NCI-H82 (cell line): Measurements from ENCODE around the gene AGAP1.
"Not testable (repeated sequence)": the region's sequence is repeated elsewhere in the genome, so short reads cannot be mapped to it uniquely, and the experiment has no call there.

ENCODE experiments used
- DNase-seq: peaks from one replicate; lab custom pipeline; 2025; lab: John Stamatoyannopoulos, UW

The AGAP1 gene

DNA sequence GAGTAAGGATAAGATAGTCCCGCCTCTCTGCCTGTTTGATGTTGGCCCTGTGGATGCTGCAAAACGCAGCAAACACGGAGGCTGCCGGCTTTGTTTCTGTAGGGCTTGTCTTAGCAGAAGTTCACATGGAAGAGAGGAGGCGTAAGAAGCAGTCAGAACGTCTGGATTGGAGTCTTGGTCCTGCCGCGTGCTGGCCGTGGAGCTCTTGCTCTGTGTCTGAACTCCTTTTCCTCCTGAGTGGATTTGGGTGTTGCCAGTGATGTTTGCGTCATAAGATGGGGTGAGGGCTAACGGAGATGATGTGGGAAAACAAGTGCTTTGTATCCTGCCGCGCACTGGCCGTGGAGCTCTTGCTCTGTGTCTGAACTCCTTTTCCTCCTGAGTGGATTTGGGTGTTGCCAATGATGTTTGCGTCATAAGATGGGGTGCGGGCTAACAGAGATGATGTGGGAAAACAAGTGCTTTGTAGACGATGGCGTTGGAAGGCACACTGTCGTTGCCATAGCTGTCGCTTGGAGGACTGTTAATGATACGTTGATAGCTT is 240.9 kb downstream of the AGAP1 start:
- no peak for DNase-seq

DNA sequence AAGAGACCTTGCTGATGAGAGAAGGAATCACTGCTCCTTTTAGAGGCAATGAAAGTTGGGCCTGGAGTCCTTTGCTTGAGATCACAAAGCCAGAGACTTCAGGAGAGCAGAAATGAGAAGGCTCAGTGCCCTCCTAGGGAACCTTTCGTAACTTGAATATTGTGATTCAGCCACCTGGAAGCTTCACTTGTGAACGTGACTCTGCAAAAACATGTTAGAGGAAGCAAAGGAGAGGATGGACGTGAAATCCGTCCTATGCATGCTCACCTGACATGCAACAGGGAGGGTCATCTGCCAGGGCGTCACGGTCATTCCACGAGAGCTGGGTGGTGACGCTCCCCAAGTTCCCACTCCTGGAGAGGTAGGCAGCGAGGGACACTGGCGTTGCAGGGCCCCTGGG is 243.6 kb downstream of the AGAP1 start:
- DNase-seq, result no peak

DNA sequence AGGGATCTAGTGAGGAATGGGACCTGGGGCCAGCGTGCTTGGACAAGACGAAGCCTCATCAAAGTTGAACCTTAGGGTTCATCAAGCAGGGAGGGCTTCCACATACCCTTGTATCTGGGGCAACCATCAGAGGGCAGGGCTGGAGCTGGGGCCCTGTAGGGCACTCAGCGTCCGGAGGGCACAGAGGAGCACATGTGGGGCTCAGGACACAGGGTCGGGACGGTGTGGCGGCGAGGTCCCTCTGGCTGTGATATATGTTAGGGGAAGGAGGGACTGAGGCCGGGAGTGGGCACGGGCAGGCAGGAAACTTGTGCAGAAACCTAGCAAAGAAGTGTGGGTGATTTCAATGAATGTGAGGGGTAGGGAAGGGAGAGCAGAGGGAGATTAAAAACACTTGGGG is 244.0 kb downstream of the AGAP1 start:
- no peak for DNase-seq

DNA sequence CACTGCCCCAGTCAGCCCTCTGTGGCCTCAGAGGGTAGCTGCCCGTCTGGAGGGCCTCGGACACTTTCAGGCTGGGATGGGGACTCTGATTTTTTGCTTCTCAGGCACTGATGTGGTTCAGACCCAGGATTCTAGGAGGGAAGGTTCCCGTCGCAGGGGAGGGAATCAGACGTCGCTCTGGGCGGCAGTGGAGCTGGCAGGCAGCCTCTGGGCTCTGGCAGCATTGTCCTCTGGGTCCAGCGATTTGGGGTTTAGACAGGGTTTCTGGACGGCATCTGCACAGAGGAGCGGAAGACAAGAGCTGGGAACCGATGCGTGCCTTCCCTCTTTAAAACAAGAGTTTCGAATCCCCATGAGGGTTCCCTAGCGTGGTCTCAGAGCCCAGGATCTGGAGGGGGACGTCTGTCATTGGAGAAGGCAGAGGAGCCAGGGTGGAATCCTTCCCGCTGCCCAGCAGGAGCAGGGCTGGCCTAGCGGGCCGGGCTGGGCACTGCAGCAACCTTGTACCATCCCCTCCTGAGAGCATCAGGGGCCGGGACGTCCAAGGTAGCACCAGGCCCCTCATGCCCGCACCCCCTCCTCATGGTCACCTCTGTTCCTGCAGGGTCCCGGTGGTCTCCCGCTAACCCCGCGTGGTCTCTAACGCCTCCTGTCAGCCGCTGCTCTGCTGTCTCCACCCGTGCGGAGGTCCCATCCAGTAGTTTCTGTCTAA is 246.0 kb downstream of the AGAP1 start:
- DNase-seq, result no peak

DNA sequence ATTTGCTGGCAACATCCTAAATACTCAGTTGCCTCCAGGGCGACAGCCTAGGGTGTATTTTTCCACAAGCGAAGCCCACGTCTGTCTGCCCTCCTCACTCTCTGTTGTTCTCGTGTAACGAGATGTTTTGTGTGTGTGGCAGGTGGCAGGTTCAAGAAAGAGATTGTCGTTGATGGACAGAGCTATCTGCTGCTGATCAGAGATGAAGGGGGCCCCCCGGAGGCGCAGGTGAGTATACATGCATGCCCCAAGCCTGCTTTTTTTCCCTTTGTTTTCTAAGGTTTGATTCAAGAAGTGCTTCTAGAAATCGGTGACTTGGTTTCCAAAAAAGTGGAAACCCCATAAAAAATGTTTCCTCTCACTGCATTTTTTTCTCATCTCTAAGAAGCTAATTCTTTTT is 247.0 kb downstream of the AGAP1 start:
- DNase-seq, result peak; percentile 68

DNA sequence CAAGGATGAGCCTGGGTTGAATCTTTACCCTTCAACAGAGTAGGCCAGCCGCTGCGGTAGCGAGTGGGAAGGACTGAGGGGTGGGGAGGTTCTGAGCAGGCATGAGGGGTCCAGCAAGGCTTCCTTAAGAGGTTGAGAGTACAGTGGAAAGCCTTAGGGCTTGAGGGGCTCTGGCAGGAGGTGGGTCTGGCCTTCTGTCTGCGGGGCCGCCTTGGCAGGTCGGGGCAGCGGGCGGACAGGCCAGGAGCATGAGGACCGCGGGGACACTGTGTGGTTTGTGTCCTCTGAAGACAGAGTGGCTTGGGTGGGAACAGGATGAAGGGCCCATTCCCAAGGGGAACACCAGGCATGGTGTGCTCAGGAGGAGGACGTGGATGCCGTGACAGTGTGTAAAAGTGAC is 250.3 kb downstream of the AGAP1 start:
- no peak for DNase-seq

DNA sequence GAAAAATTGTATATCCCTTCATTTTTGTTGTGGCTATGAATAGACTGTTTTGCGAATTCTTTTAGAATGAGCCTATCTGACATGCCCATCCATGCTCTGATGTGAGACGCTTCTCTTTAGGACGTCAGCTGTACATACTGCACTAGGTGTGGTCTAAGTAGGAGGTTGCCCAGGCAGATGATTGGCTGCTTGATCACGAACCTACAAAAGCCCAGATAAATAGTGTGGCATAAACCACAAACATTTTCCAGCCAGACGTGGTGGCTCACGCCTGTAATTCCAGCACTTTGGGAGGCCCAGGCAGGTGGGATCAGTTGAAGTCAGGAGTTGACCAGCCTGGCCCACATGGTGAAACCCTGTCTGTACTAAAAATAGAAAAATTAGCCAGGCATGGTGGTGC is 251.8 kb downstream of the AGAP1 start:
- DNase-seq, result no peak

DNA sequence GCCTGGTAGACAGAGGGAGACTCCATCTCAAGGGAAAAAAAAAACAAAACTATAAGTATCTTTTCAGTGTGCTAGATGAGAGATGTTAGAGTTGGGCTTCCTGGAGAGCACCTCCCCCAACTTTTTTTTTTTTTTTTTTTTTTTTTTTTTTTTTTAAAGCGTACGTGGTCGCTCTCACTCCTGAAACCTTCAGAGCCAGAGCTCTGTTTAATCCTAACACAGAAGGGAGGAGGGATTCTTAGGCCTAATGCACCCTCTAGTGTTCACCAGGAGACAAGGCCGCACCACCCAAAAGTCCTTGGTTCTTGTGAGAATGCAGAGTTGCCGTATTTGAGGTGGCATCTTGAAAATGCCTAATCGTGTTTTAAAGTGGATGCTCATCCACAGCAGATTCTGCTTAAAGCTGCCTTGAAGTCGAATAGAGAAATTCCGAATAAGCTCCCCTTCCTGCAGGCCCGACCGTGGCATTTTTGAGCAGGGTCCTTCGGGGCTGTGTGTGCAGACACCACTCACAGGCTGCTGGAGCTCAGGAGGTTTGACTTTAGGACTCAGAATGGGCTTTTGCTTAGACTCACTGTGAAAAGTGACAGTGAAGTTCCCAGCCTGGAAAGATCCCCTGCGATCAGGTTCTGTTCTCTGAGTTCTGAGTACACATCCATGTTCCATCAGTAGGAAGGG is 252.6 kb downstream of the AGAP1 start:
- DNase-seq, result peak; percentile 92

DNA sequence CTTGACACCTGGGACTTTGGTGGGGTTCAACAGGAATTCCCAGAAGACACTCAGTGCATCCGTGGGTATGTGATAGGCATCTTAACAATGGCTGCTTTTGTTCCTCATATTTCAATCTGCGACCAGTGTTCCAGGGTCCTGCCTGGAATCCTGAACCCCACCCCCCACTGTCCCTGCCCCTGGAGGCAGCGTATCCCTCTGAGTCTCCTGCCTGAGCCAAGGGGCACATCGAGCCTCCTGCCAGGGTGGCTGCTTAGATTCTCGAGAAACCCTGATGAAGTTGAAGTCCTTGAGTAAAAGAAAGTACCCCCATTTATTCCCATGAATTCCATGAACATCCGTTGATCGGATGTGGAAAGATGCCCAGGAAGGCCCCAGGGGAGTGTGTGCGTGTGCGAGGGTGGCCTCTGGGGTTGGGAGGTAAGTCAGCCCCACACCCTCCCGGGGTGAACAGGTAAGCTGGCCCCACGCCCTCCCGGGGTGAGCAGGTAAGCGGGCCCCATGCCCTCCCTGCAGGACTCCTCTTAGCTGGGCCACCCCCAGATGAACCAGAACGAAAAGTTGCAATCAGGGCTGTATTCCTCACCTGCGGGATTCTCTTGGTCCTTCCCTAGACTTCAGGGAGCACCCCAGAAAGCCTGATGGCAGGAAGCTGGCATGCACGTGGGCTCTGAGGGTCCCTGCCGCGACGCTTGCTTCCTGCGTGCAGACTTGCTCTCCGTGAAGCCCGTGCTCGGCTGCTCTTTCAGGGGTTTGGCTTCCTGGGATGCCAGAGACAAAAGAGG is 253.3 kb downstream of the AGAP1 start:
- DNase-seq, result no peak

DNA sequence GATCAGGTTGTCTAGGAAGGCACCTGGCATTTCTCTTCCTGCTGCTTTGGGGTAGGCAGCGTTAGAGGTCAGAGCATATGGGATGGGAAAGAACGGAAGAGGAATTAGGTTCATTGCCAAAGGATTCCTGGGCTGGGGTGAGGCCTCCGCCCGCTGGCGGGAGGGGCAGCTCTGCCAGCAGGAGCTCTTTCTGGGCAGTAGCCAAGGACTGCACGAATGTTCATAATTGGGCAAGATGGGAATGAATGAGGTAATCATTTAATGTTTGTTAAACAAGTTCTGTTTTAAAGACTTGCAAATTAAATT is 253.9 kb downstream of the AGAP1 start:
- DNase-seq, result no peak

DNA sequence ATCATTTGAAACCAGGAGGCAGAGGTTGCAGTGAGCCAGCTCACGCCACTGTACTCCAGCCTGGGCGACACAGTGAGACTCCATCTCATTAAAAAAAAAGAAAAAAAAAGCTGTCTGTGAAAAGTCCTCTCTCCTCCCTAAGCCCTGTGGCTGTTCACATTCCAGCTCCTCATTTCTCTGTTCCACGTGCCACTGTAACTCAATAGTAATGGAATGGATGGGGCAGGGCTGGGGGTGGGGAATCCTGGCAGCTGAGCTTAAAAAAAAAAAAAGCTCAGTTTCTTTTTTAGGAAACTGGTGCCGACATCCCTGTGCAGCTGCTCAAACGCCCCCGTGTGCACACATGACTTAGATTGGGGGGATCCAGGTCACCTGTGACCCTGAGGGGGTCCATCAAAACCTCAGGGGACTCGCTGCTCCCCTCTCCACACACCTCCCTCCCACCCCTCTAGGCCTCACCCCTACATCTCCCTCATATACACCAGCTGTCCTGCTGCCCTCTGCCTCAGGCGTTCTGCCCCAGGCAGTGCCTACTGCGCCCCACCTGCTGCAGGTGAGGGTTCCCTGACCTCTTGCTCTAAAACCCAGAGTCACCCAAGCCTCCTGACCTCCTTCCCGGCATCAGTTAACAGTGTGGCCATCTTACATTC is 255.4 kb downstream of the AGAP1 start:
- no peak for DNase-seq

DNA sequence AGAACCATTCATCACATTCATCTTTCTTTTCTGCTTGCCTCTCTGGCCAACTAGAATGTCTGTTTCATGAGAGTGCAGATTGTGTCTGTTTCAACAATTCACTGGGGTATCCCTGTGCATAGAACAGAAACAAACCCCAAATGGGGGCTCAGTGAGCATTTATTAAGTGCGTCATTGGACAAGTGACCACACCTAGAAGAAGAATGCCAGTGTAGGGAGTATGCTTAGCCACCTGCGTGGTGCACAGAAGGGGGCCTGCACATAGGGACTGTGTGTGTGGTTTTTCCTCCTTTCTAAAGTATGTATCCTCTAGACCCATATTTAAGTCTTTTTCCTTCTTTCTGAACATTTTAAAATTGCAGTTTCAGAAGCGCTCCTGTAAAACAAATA is 255.9 kb downstream of the AGAP1 start:
- DNase-seq, result no peak

DNA sequence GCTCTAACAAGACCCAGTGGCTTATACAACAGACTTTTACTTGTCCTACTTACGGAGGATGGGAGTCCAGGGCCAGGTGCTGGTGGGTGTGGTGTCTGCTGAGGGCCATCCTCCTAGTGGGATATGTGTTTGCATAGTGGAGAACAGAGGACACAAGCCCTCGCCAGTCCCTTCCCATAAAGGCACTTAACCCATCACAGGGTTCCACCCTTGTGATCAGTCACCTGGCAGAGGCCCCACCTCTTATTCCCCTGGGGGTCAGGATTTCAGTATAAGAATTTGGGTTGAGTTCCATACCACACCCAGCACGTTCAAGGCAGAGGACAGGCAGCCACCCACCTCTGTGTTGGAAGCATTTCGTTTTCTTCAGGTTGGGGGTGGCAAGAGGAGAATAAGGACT is 259.0 kb downstream of the AGAP1 start:
- DNase-seq, result no peak

DNA sequence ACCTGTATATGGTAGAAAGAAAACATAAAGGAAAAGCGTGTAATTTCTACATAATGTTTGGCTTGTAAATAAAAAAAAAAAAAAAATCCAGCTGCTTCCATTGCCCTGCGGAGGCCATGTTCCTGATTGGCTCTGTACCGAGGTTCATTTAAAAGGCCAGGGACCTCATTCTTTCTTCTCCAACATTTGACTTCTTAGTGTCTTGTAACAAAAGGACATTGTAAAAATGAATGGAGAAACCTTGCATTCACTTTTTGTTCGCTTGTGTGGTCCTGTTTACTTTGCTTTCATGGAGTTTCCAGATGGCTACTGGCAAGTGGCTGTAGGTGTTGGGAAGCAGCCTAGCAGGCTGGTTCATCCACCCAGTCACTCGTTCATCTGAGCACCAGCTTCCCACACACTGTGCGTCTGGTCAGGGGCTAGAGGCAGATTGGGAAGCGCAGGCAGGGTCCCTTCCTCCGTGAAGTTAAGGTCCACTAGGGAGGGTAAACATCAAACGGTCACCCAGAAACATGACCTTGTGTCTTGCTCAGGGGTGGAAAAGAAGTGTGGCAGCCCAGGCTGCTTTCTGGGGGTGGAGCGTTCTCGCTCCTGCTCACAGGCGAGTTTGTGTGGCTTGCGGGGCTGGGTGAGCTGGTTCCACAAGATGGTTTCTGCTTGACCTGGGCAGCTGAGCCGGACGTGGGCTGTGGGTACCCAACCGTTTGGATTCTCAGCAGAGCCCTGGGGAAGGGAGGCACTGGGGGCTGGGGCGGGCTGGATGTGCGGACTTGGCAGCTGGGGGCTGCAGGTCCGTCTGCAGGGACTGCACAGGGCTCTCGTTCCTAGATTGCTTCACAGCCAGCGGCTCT is 260.7 kb downstream of the AGAP1 start:
- DNase-seq, result no peak

DNA sequence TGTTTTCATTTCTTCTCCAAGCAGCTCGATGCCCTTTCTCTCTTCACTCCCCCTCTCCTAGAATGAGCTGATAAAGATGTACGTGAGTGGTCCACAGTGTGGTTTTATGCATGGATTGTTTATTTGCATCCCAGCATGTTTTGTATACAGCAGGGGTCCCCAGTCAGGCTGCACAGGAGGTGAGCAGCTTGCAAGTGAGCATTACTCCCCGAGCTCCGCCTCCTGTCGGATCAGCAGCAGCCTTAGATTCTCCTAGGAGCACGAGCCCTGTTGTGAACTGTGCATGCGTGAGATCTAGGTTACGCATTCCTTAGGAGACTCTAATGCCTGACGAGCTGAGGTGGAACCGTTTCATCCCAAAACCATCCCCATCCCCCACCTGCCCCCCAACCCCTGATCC is 262.6 kb downstream of the AGAP1 start:
- no peak for DNase-seq

DNA sequence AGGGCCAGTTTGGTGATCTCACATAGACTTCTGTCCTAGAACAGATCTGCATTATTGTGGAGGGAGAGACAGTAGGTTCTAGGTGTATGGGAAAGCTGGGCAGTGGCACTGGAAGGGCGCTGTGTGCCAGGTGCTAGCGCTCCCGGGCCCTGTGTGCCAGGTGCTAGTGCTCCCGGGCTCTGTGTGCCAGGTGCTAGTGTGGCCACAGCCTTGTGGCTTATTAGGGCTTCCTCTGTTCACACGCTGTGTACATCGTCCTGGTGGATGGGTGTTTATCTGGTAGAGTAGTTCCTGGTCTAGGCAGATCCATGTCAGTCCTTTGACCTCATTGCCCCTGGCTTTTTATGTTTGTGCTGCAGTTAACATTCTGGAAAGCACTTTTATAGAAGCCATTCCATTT is 263.4 kb downstream of the AGAP1 start:
- no peak for DNase-seq

DNA sequence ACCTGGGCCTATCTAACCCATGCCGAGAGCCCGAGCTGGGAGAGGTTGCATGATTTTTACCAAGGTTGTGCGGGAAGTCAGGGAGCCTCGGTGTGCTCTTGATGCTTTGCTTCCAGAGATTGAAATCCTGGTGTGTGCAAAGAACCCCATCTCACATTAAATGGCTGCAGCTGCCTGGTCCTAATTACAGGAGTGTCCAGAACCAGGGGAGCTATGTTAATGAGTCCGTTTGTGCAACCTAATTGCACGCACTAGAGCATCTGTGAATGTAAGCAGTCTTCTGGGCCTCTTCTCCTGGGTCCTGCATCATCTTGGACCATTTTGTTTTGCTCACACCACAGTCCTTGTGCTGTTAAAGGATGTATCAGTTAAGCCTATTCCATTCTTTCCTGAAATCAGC is 263.8 kb downstream of the AGAP1 start:
- DNase-seq, result no peak

DNA sequence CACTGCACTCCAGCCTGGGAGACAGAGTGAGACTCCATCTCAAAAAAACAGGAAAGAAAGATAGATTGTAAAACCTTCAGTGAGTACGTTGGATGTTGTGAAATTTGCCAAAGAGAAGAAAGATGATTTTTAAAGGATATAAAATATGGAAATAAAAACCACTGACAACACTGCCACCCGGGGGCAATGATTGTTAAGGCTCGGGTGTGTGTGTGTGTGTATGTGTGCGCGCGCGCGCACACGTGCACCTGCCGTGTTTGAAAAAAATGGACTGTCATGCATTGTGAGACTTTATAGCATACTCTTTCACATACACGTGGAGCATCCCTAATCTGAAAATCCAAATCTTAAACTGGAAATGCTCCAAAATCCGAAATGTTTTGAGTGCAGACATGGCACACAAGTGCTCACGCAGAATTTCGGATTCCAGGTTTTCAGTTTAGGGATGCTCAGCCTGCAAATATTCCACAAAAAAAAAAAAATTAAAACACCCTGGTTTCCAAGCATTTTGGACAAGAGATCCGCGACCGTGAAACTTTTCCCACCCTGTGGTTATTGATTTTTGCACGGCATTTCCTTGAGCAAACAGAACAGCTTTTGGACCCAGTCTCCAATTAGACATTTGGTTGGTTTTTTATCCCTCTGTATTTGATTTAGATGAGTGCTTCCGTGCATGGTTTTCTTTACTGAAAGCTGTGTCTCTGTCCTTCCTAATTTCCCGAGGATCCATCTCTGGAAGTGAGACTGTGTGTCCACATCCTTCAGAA is 269.2 kb downstream of the AGAP1 start:
- no peak for DNase-seq

DNA sequence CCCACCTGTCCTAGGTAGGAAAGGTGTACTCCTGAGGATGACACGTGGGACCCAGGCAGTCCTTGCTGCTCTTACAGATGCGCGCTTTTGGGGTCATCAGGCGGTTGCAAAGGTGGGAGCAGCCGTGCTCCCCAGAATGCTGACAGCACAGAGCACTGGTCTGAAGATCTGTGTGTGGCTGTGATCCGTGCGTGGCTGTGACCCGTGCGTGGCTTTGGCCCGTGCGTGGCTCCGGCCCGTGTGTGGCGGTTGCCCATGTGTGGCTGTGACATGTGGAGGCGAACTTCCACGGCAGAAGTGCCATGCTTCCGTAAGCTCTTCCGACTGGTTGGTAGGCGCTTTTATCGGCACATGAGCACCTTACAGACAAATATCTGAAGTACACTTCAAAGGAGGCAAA is 270.0 kb downstream of the AGAP1 start:
- DNase-seq, result no peak

DNA sequence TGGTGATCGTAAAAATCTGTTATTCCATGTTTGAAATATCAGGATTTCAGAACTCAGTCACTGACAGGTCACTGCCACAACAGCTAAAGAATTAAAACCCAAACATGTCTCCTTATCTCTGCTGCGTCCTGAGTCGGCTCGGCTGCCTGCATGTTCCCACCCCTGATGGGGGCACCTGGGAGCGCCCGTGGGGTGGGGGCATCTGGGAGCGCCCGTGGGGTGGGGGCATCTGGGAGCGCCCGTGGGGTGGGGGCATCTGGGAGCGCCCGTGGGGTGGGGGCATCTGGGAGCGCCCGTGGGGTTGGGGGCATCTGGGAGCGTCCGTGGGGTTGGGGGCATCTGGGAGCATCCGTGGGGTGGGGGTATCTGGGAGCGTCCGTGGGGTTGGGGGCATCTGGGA is 270.6 kb downstream of the AGAP1 start:
- not testable (repeated sequence) for DNase-seq
